HFFc6 (cell line): ENCODE results near the gene MOV10L1. TPM values are rescaled to one million over a fixed set of nuclear protein-coding genes. Genes with fewer than 3 reads are reported as not detected.

Experiments
- DNase-seq: peaks from one replicate; pipeline ENCODE4 v3.0.0-alpha.2; 2018
- H3K27ac Mint-ChIP-seq: 2 replicates; pipeline ENCODE4 v1.8.0; 2020; ENCODE audit warnings: mild to moderate bottlenecking, mixed read lengths
- H3K27me3 Mint-ChIP-seq: 2 replicates; pipeline ENCODE4 v1.8.0; 2021; ENCODE audit warnings: mild to moderate bottlenecking, moderate library complexity, mixed read lengths; ENCODE audit not compliant: insufficient read depth
- H3K36me3 Mint-ChIP-seq: 2 replicates; pipeline ENCODE4 v1.8.0; 2021; ENCODE audit warnings: low read depth, mixed read lengths
- H3K4me1 Mint-ChIP-seq: 2 replicates; pipeline ENCODE4 v1.8.0; 2020; ENCODE audit warnings: low read depth, mixed read lengths
- H3K4me3 Mint-ChIP-seq: 2 replicates; pipeline ENCODE4 v1.8.0; 2020; ENCODE audit warnings: mild to moderate bottlenecking, moderate library complexity, mixed read lengths
- H3K9me3 Mint-ChIP-seq: 2 replicates; pipeline ENCODE4 v1.8.0; 2020; ENCODE audit warnings: mild to moderate bottlenecking, mixed read lengths
- long read RNA-seq: library from polyadenylated mRNA; unstranded; transcript quantifications from one replicate; pipeline ENCODE4 v2.0.0, GENCODE V29; 2019
- total RNA-seq, 6 experiments: library from RNA; stranded (reverse); fragmentation: NEBNext Ultra II Directional; extraction: Animal tissue kit (Norgen Biotek cat#: 25700); gene quantifications; 2 replicates in 1 of 6; 3 replicates in 5 of 6; pipeline ENCODE4 v1.2.3, GENCODE V29; 2021
- TF ChIP-seq, protein P1 (sequence below): fragments of 200-600 bp; sonication (generic); IDR thresholded peaks from 2 replicates; pipeline ENCODE4 v1.5.0; 2021; ENCODE audit warnings: antibody characterized with exemption, mild to moderate bottlenecking

Gene MOV10L1
- total RNA-seq, result 1 to 10 TPM in 1 of 6 experiments, under 1 TPM in 5; 0.09 to 1.3 (median 0.26) TPM
- long read RNA-seq, partial matches to known transcripts, result 0 of 1 reads
- long read RNA-seq, other reads (novel, unspliced or antisense), result 1 of 1 reads

DNA sequence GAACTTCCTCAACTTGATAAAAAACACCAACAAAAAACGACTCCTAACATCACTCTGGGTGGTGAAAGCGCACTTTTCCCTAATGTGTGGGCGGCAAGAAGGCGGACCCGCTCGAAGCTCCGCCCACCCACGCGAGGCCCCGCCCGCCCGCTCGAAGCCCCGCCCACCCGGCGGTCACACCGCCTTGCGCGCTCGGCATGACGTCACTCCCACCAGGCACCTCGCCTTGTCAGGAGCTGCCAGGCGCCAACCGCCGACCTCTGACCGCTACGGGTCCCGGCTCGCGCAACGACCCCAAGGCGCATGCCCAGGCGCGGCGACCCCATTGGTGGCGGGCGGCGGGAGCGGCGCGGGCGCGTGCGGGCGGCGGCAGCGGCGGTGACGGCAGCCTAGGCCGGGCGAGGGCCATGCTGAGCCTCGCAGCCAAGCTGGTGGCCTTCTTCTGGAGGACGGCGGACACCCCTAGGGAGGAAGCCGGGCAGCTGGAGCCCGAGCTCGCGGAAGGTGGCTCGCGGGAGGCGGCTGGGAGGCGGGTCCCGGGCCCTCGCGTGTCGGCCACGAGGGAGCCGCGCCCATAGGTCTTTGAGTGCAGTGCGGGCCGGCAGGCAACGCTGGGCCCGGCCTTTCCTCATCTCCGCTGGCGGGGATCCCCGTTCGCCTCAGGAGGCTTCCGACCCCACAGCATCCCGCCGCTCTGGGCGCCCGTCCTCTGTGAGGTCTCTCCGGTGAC, at the start of gene MOV10L1:
Gene MOV10L1 (plus strand): TSS at position 325 of the 730 bp plus-strand sequence. CDS start 83 bp downstream, at position 408.
- no peak for DNase-seq
- peaks cover 21% of the 10 kb centered on the region for H3K9me3 Mint-ChIP-seq
- TF ChIP-seq, protein P1, sequence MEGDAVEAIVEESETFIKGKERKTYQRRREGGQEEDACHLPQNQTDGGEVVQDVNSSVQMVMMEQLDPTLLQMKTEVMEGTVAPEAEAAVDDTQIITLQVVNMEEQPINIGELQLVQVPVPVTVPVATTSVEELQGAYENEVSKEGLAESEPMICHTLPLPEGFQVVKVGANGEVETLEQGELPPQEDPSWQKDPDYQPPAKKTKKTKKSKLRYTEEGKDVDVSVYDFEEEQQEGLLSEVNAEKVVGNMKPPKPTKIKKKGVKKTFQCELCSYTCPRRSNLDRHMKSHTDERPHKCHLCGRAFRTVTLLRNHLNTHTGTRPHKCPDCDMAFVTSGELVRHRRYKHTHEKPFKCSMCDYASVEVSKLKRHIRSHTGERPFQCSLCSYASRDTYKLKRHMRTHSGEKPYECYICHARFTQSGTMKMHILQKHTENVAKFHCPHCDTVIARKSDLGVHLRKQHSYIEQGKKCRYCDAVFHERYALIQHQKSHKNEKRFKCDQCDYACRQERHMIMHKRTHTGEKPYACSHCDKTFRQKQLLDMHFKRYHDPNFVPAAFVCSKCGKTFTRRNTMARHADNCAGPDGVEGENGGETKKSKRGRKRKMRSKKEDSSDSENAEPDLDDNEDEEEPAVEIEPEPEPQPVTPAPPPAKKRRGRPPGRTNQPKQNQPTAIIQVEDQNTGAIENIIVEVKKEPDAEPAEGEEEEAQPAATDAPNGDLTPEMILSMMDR, result no peak
- peaks cover 42% of the 10 kb centered on the region for H3K27me3 Mint-ChIP-seq
- H3K4me1 Mint-ChIP-seq, result peaks cover 7% of the 10 kb centered on the region; the same call in 1 of the 2 replicates
- H3K36me3 Mint-ChIP-seq, result peaks cover 9% of the 10 kb centered on the region
- no peak within 1 kb of the TSS for H3K4me3 Mint-ChIP-seq
- no peak within 1 kb of the TSS for H3K27ac Mint-ChIP-seq

DNA sequence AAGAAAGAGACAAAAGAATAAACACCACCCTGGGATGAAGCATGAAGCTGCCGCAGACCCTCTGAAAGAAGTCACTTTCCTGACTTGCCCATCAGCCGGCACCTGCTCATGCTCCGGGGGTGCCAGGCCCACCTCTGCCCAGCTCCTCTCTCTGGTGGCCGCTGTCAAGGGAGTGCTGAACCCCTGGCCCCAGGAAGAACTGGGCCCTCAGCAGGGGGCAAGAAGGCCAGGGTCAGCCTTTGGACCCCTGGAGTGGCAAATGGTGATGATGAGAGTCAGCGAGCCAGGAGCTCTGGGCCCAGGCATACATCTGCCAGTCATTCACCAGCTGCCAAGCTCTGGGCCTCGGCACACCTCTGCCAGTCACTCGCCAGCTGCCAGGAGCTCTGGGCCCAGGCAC, 49.1 kb upstream of the MOV10L1 start:
- DNase-seq, result no peak
- TF ChIP-seq, protein P1, result no peak
- Mint-ChIP-seq H3K9me3 (peaks cover 15% of the 10 kb centered on the region; the same call in 1 of the 2 replicates), H3K4me3 (no peak overlapping the region), H3K27me3 (peaks cover 30% of the 10 kb centered on the region), H3K36me3 (peaks cover 6% of the 10 kb centered on the region; the same call in 1 of the 2 replicates), H3K27ac (no peak overlapping the region), H3K4me1 (no peaks in the 10 kb centered on the region)

DNA sequence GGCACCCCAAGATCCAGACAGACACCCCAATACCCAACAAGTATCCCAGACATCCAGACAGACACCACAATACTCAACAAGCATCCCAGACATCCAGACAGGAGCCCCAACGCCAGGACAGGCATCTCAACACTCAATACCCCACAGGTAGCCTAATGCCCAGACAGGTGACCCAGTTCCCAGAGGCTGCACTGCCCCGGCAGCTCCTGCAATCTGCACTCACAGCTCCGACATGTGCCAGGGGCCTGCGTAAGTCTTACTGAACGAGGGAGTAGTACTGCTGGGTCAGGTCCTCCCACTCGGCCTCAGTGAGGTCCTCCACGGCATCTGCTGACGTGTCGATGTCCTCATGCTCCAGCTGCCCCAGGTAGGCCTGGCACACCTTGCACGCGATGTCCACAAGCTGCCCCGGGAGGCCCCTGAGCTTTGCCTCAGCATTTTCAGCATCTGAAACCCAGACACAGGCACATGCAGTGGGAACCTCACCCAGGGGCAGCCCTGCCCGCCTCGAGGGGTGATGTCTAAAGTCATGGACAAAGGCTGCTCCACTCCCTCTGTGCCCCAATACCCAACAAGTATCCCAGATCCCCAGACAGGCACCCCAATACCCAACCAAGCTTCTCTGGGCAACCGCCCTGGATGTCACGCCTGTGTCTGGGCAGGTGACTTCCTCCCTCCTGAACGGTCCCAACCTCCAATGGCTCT, 48.3 kb upstream of the MOV10L1 start:
- peaks cover 15% of the 10 kb centered on the region; the same call in 1 of the 2 replicates for H3K9me3 Mint-ChIP-seq
- H3K4me3 Mint-ChIP-seq, result no peak overlapping the region
- TF ChIP-seq, protein P1, result no peak
- no peak overlapping the region for H3K27ac Mint-ChIP-seq
- H3K27me3 Mint-ChIP-seq, result peaks cover 29% of the 10 kb centered on the region
- DNase-seq, result no peak
- H3K36me3 Mint-ChIP-seq, result peaks cover 6% of the 10 kb centered on the region; the same call in 1 of the 2 replicates
- H3K4me1 Mint-ChIP-seq, result no peaks in the 10 kb centered on the region

- H3K4me3 Mint-ChIP-seq, result no peak overlapping the region
- H3K36me3 Mint-ChIP-seq, result no peaks in the 10 kb centered on the region; the same call in 1 of the 2 replicates
- peaks cover under 1% of the 10 kb centered on the region; the same call in 1 of the 2 replicates for H3K9me3 Mint-ChIP-seq
- no peaks in the 10 kb centered on the region for H3K4me1 Mint-ChIP-seq
- no peak overlapping the region for H3K27ac Mint-ChIP-seq
- TF ChIP-seq, protein P1, result no peak
- H3K27me3 Mint-ChIP-seq, result peaks cover 26% of the 10 kb centered on the region
- DNase-seq, result no peak
Measured at GRCh38 chr22:50044485-50045118, 45.2 kb upstream of the MOV10L1 start.

- TF ChIP-seq, protein P1, result no peak
- Mint-ChIP-seq H3K27ac (no peak overlapping the region), H3K36me3 (no peaks in the 10 kb centered on the region), H3K9me3 (no peaks in the 10 kb centered on the region), H3K4me3 (no peak overlapping the region), H3K4me1 (no peaks in the 10 kb centered on the region), H3K27me3 (peaks cover 24% of the 10 kb centered on the region)
- DNase-seq, result no peak
Measured at GRCh38 chr22:50045211-50046018, 44.4 kb upstream of the MOV10L1 start.
